WI38 (cell line): ENCODE results near the gene DUSP8.
"Not testable (repeated sequence)": the region's sequence is repeated elsewhere in the genome, so short reads cannot be mapped to it uniquely, and the experiment has no call there.

Experiments
- H3K4me3 ChIP-seq: 2 replicates; pipeline ENCODE4 v1.5.1; 2011; ENCODE audit warnings: low read depth, mild to moderate bottlenecking, control low read depth, low read length
- TF ChIP-seq, protein P1 (sequence below): IDR thresholded peaks from 2 replicates; pipeline ENCODE4 v1.5.1; 2012; ENCODE audit warnings: low read depth, mild to moderate bottlenecking, control low read depth, low read length

Gene DUSP8

GRCh38 chr11:1511937-1512496 lies 60.1 kb downstream of the DUSP8 start:
- H3K4me3 ChIP-seq, result no peak overlapping the region
- TF ChIP-seq, protein P1, sequence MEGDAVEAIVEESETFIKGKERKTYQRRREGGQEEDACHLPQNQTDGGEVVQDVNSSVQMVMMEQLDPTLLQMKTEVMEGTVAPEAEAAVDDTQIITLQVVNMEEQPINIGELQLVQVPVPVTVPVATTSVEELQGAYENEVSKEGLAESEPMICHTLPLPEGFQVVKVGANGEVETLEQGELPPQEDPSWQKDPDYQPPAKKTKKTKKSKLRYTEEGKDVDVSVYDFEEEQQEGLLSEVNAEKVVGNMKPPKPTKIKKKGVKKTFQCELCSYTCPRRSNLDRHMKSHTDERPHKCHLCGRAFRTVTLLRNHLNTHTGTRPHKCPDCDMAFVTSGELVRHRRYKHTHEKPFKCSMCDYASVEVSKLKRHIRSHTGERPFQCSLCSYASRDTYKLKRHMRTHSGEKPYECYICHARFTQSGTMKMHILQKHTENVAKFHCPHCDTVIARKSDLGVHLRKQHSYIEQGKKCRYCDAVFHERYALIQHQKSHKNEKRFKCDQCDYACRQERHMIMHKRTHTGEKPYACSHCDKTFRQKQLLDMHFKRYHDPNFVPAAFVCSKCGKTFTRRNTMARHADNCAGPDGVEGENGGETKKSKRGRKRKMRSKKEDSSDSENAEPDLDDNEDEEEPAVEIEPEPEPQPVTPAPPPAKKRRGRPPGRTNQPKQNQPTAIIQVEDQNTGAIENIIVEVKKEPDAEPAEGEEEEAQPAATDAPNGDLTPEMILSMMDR, result no peak

DNA sequence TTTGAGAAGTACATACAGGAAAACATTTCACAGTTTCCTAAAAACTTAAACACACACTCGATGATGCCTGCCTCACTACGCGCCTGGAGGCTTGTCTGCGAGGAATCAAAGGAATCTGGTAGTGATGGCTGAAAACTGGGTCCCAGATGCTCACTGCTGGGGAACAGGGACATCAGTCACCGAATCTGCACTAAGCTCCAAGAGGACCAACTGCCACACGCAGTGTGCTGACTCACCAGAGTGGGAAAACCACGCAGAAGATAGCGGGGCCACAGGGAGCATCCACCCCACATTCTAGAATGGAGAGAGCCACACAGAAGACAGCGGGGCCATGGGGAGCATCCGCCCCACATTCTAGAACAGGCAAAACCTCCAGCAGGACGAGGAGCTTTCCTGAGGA lies 61.1 kb downstream of the DUSP8 start:
- H3K4me3 ChIP-seq, result no peak overlapping the region
- TF ChIP-seq, protein P1, result no peak

DNA sequence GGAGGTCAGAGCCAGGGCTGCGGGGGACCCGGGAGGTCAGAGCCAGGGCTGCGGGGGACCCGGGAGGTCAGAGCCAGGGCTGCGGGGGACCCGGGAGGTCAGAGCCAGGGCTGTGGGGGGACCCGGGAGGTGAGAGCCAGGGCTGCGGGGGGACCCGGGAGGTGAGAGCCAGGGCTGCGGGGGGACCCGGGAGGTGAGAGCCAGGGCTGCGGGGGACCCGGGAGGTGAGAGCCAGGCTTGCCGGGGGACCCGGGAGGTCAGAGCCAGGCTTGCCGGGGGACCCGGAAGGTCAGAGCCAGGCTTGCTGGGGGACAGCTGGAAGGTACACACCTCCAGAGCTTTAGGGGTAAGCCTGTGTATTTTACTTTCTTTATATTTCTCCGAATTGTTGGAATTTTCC lies 61.7 kb downstream of the DUSP8 start:
- not testable (repeated sequence) for H3K4me3 ChIP-seq

- TF ChIP-seq, protein P1, result no peak
- no peak overlapping the region for H3K4me3 ChIP-seq
Measured at GRCh38 chr11:1509626-1510255, 62.3 kb downstream of the DUSP8 start.

DNA sequence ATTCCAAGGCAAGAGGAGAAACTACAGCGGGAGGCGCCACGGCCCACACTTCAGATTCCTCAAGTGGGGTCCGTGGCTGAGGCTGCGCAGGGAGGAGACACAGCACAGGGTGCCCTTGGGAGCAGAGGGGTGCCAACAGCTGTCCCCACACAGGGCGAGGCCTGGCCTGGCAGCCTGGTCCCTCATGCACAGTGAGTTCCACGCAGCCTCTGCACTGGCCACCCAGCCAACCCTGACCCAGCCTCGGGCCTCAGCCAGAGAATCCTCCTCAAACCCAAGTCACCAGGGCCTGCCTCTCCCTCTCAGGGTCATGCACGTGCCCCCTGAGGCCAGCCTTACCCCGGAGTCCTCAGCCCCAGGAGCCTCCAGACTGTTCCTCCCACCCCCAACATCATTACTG lies 63.1 kb downstream of the DUSP8 start:
- TF ChIP-seq, protein P1, result no peak
- H3K4me3 ChIP-seq, result no peak overlapping the region

- H3K4me3 ChIP-seq, result no peak overlapping the region
- TF ChIP-seq, protein P1, result no peak
Measured at GRCh38 chr11:1508491-1508891, 63.6 kb downstream of the DUSP8 start.

GRCh38 chr11:1507381-1508140 lies 64.5 kb downstream of the DUSP8 start:
- no peak overlapping the region for H3K4me3 ChIP-seq
- TF ChIP-seq, protein P1, result no peak
